ENCODE results near the gene APC2. TPM values are rescaled to one million over a fixed set of nuclear protein-coding genes. Genes with fewer than 3 reads are reported as not detected.

Gene APC2
- total RNA-seq, 1 experiment from 2014 or later: 0.68 TPM

GRCh38 chr19:1514986-1515721 lies 65.2 kb downstream of the APC2 start:
- Histone ChIP-seq H4K20me1 (ENCODE audit: control insufficient read depth, insufficient read depth, insufficient read length) (no peaks in the 10 kb centered on the region), H3K79me2 (ENCODE audit: insufficient read depth, low read length) (no peaks in the 10 kb centered on the region)
- H3K36me3 Mint-ChIP-seq (ENCODE audit: insufficient read depth in 1 of 3, low read depth in 3 of 3): no peaks in the 10 kb centered on the region

More at GRCh38 chr19:1514986-1515721, 65.2 kb downstream of the APC2 start:
- no peak overlapping the region for H2AFZ ChIP-seq (ENCODE audit: low read length)
- no peak overlapping the region for H3K27ac ChIP-seq (ENCODE audit: insufficient read length, low read depth, low read length)
- peaks cover 0 to 8% of the 10 kb centered on the region in 2 experiments; a peak in 1 of 5 replicates for H3K9me3 Mint-ChIP-seq
- no peak overlapping the region for H2BK15ac ChIP-seq (ENCODE audit: low read depth, low read length)
- H4K8ac ChIP-seq (replicated peaks; ENCODE audit: insufficient read length, low read depth, low read length): no peak overlapping the region
- no peak overlapping the region for H3K4ac ChIP-seq (ENCODE audit: low read depth, low read length)
- H4K91ac ChIP-seq (ENCODE audit: insufficient read length, low read depth, low read length): no peak overlapping the region
- no peak overlapping the region for H3K23ac ChIP-seq (ENCODE audit: insufficient read length, low read depth, low read length)
- no peak overlapping the region for H4K5ac ChIP-seq (ENCODE audit: insufficient read length, low read depth, low read length)
- H2BK20ac ChIP-seq (ENCODE audit: low read depth, low read length, poor library complexity, severe bottlenecking): no peak overlapping the region
- H2AK5ac ChIP-seq (ENCODE audit: insufficient read length, low read length): no peak overlapping the region
- H3K9ac ChIP-seq (ENCODE audit: extremely low read depth, insufficient read length, low read length): no peak overlapping the region
- no peaks in the 10 kb centered on the region for H3K23me2 ChIP-seq (ENCODE audit: insufficient read length, low read depth, low read length, poor library complexity, severe bottlenecking)
- H3K4me1 Mint-ChIP-seq: peaks cover 5 to 8% of the 10 kb centered on the region in 2 experiments
- no peak for DNase-seq
- WGBS (ENCODE audit: extremely low coverage, insufficient read length, low lambda C conversion rate): no CpG with 5 or more reads among the region's 14 CpGs
- H3K27me3 ChIP-seq (ENCODE audit: insufficient read depth, low read length): no peaks in the 10 kb centered on the region
- H2BK12ac ChIP-seq (ENCODE audit: insufficient read length, low read depth, low read length): no peak overlapping the region
- no peaks in the 10 kb centered on the region for H3K9me3 ChIP-seq (ENCODE audit: control insufficient read depth, low read depth, low read length)
- no peak for TF ChIP-seq CTCF (conservative IDR thresholded peaks at IDR 0.05)
- H3K4me1 ChIP-seq (ENCODE audit: insufficient read depth, low read length): no peaks in the 10 kb centered on the region
- no peak overlapping the region for H3K27ac Mint-ChIP-seq
- no peak overlapping the region for H2BK120ac ChIP-seq (ENCODE audit: low read depth, low read length, poor library complexity, severe bottlenecking)
- no peak overlapping the region for H3T11ph ChIP-seq (ENCODE audit: low read length)
- no peak overlapping the region for H3K56ac ChIP-seq (ENCODE audit: insufficient read length, low read depth, low read length)
- H3K4me2 ChIP-seq (ENCODE audit: insufficient read depth, insufficient read length, low read length): no peak overlapping the region
- no peaks in the 10 kb centered on the region for H3K79me1 ChIP-seq (ENCODE audit: insufficient read depth, low read depth, low read length, poor library complexity, severe bottlenecking)
- peaks cover 75% of the 10 kb centered on the region for H3K27me3 Mint-ChIP-seq (ENCODE audit: low read depth)
- H2BK5ac ChIP-seq (ENCODE audit: insufficient read length, low read length): no peak overlapping the region
- no peak overlapping the region; the same call in 1 of the 2 replicates for H3K14ac ChIP-seq (ENCODE audit: insufficient read depth, low read length)
- no peak overlapping the region for H3K4me3 Mint-ChIP-seq
- H3K18ac ChIP-seq (ENCODE audit: insufficient read length, low read depth, low read length): no peak overlapping the region
